MM.1S (cell line): ENCODE data around the gene TPK1.

ENCODE experiments used
- DNase-seq: peaks from one replicate; pipeline ENCODE4 v3.0.0-alpha.2; 2015
- H2AFZ ChIP-seq: fragments of 300-600 bp; sonication (generic); 2 replicates; pipeline ENCODE4 v1.6.0; 2016; ENCODE audit warnings: antibody characterized with exemption, low read length
- H3F3A ChIP-seq: fragments of 300-600 bp; sonication (generic); 2 replicates; pipeline ENCODE4 v1.6.1; 2016; ENCODE audit warnings: mild to moderate bottlenecking, antibody characterized with exemption, low read length, moderate library complexity, mixed read lengths; ENCODE audit not compliant: insufficient read depth
- H3K27ac ChIP-seq: fragments of 300-600 bp; sonication (generic); 2 replicates; pipeline ENCODE4 v1.5.1; 2016; ENCODE audit warnings: mild to moderate bottlenecking, low read length
- H3K27me3 ChIP-seq: fragments of 300-600 bp; sonication (generic); replicated peaks from 2 replicates; pipeline ENCODE4 v1.6.0; 2016; ENCODE audit warnings: low read length; ENCODE audit not compliant: insufficient read depth
- H3K36me3 ChIP-seq: fragments of 300-600 bp; sonication (generic); replicated peaks from 2 replicates; pipeline ENCODE4 v1.6.1; 2016; ENCODE audit warnings: mild to moderate bottlenecking, low read length, mixed read lengths; ENCODE audit not compliant: insufficient read depth
- H3K4me1 ChIP-seq: fragments of 300-600 bp; sonication (generic); 2 replicates; pipeline ENCODE4 v1.6.1; 2016; ENCODE audit warnings: low read length, mixed read lengths
- H3K4me2 ChIP-seq: fragments of 300-600 bp; sonication (generic); 2 replicates; pipeline ENCODE4 v1.6.0; 2016; ENCODE audit warnings: low read depth, low read length
- H3K4me3 ChIP-seq: fragments of 300-600 bp; sonication (generic); 2 replicates; pipeline ENCODE4 v1.5.1; 2016; ENCODE audit warnings: low read length, mixed read lengths
- H3K79me2 ChIP-seq: fragments of 300-600 bp; sonication (generic); 2 replicates; pipeline ENCODE4 v1.6.1; 2016; ENCODE audit warnings: mixed run types, low read length, mixed read lengths
- H3K9ac ChIP-seq: fragments of 300-600 bp; sonication (generic); 2 replicates; pipeline ENCODE4 v1.6.1; 2016; ENCODE audit warnings: low read length, mixed read lengths
- H3K9me2 ChIP-seq: fragments of 300-600 bp; sonication (generic); replicated peaks from 2 replicates; pipeline ENCODE4 v1.6.1; 2016; ENCODE audit warnings: mild to moderate bottlenecking, low read length, mixed read lengths; ENCODE audit not compliant: insufficient read depth
- H3K9me3 ChIP-seq: fragments of 300-600 bp; sonication (generic); replicated peaks from 2 replicates; pipeline ENCODE4 v1.6.1; 2016; ENCODE audit warnings: mild to moderate bottlenecking, low read length, mixed read lengths; ENCODE audit not compliant: insufficient read depth
- H4K20me1 ChIP-seq: fragments of 300-600 bp; sonication (generic); 2 replicates; pipeline ENCODE4 v1.6.1; 2016; ENCODE audit warnings: mild to moderate bottlenecking, low read length, moderate library complexity, mixed read lengths; ENCODE audit not compliant: insufficient read depth
- EZH2 ChIP-seq: fragments of 300-600 bp; sonication (generic); optimal IDR thresholded peaks from 2 replicates; pipeline ENCODE3; 2017; ENCODE audit warnings: low read depth, mild to moderate bottlenecking, antibody characterized with exemption, low read length, mixed read lengths
- EZH2phosphoT487 ChIP-seq: fragments of 300-600 bp; sonication (generic); IDR thresholded peaks from 2 replicates; pipeline ENCODE4 v1.6.1; 2018; ENCODE audit warnings: antibody characterized with exemption, low read length
- TF ChIP-seq, protein P1 (sequence below): fragments of 300-600 bp; sonication (generic); IDR thresholded peaks from 2 replicates; pipeline ENCODE4 v1.5.1; 2016; ENCODE audit warnings: antibody characterized with exemption, low read length, mixed read lengths

TPK1 gene

DNA sequence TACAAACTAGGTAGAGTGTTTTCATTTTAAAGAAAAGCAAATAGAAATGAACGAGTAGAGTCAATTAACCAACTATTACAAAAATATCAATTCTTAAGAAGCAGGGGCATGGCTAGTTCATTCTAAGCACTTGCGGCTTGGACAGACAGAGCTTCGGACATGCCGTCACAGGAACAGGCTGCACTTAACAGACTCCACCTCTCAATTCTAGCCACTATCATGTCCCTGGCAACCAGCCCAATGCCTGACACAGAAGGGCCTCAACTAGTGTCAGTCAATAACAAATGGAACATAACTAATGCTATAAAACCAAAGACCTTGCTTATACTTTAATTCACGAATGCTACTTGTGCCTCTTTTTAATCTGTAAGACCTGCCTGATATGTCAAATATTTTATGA lies 74.4 kb downstream of the TPK1 start:
- Histone ChIP-seq H3K4me2 (no peak overlapping the region), H3K9ac (no peak overlapping the region), H2AFZ (no peak overlapping the region), H3K79me2 (no peaks in the 10 kb centered on the region), H3K4me1 (no peaks in the 10 kb centered on the region), H3K27me3 (no peaks in the 10 kb centered on the region), H3K36me3 (no peaks in the 10 kb centered on the region), H3K27ac (no peak overlapping the region), H3K9me3 (no peaks in the 10 kb centered on the region), H3K4me3 (no peak overlapping the region), H3F3A (no peaks in the 10 kb centered on the region), H4K20me1 (no peaks in the 10 kb centered on the region), H3K9me2 (no peaks in the 10 kb centered on the region)
- DNase-seq, result no peak
- TF ChIP-seq, protein P1, sequence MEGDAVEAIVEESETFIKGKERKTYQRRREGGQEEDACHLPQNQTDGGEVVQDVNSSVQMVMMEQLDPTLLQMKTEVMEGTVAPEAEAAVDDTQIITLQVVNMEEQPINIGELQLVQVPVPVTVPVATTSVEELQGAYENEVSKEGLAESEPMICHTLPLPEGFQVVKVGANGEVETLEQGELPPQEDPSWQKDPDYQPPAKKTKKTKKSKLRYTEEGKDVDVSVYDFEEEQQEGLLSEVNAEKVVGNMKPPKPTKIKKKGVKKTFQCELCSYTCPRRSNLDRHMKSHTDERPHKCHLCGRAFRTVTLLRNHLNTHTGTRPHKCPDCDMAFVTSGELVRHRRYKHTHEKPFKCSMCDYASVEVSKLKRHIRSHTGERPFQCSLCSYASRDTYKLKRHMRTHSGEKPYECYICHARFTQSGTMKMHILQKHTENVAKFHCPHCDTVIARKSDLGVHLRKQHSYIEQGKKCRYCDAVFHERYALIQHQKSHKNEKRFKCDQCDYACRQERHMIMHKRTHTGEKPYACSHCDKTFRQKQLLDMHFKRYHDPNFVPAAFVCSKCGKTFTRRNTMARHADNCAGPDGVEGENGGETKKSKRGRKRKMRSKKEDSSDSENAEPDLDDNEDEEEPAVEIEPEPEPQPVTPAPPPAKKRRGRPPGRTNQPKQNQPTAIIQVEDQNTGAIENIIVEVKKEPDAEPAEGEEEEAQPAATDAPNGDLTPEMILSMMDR, result no peak
- TF ChIP-seq EZH2phosphoT487 (no peak), EZH2 (no peak)

DNA sequence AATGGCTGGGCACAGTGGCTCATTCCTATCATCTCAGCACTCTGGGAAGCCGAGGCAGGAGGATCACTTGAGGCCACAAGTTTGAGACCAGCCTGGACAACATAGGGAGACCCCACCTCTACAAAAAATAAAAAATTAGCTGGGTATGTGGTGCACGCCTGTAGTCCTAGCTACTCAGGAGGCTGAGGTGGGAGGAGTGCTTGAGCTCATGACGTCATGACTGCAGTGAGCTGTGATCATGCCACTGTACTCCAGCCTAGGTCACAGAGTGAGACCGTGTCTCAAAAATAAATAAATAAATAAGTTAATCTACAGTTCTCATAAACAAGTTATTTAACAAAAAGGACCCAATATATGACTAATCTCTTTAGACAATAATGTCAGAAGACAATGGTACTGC lies 76.2 kb downstream of the TPK1 start:
- H3K4me3 ChIP-seq, result no peak overlapping the region
- no peaks in the 10 kb centered on the region for H3K36me3 ChIP-seq
- no peaks in the 10 kb centered on the region for H3F3A ChIP-seq
- no peak for DNase-seq
- H2AFZ ChIP-seq, result no peak overlapping the region
- H3K9ac ChIP-seq, result no peak overlapping the region
- no peak overlapping the region for H3K27ac ChIP-seq
- H3K79me2 ChIP-seq, result no peaks in the 10 kb centered on the region
- no peaks in the 10 kb centered on the region for H3K9me3 ChIP-seq
- no peaks in the 10 kb centered on the region for H4K20me1 ChIP-seq
- no peaks in the 10 kb centered on the region for H3K9me2 ChIP-seq
- TF ChIP-seq EZH2, result no peak
- TF ChIP-seq, protein P1, result no peak
- no peaks in the 10 kb centered on the region for H3K4me1 ChIP-seq
- H3K4me2 ChIP-seq, result no peak overlapping the region
- H3K27me3 ChIP-seq, result no peaks in the 10 kb centered on the region

DNA sequence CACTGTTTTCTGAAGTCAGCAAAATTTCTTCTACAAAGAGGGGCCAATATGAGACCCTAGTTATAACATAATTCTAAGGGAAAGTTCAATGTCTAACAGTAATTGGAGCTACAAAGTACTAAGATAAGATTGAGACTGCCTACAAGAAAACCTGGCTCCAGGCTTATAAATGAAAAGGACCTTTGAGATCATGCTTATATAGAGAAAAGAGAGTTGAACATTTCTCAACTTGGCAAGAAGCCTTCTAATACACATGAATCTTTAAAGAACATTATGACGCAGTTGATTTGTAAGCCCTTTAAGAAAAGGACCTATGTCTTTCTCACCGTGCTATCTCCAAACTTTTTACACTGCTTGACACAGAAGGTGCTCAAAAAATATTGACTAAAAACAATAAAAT lies 87.9 kb downstream of the TPK1 start:
- no peaks in the 10 kb centered on the region for H3K9me3 ChIP-seq
- H4K20me1 ChIP-seq, result no peaks in the 10 kb centered on the region
- H3K36me3 ChIP-seq, result no peaks in the 10 kb centered on the region
- H3K27me3 ChIP-seq, result no peaks in the 10 kb centered on the region
- no peaks in the 10 kb centered on the region for H3K79me2 ChIP-seq
- H3K9ac ChIP-seq, result no peak overlapping the region
- no peaks in the 10 kb centered on the region; the same call in 1 of the 2 replicates for H3K9me2 ChIP-seq
- DNase-seq, result no peak
- H3K4me3 ChIP-seq, result no peak overlapping the region
- no peaks in the 10 kb centered on the region for H3F3A ChIP-seq
- TF ChIP-seq, protein P1, result no peak
- TF ChIP-seq EZH2 (no peak), EZH2phosphoT487 (no peak)
- H2AFZ ChIP-seq, result no peak overlapping the region
- H3K4me2 ChIP-seq, result no peak overlapping the region
- no peak overlapping the region for H3K27ac ChIP-seq
- no peaks in the 10 kb centered on the region for H3K4me1 ChIP-seq
